CD14-positive monocyte (primary cell): ENCODE measurements around the gene RIPPLY3. TPM values are rescaled to one million over a fixed set of nuclear protein-coding genes. Genes with fewer than 3 reads are reported as not detected.
A peak's percentile ranks its signal among the peaks of the same experiment; 100 is the strongest.

Experiments used
- DNase-seq, 3 donors: peaks; one replicate each; pipeline ENCODE4 v3.0.0-alpha.2; 2011 to 2022
- H2AFZ ChIP-seq: 2 replicates; pipeline ENCODE4 v1.6.0; 2012; ENCODE audit warnings: mild to moderate bottlenecking, low read depth, low read length, inconsistent platforms; ENCODE audit not compliant: insufficient read depth, poor library complexity, severe bottlenecking
- H3K27ac ChIP-seq, 2 donors: 1 replicate in 1 of 2; 2 replicates in 1 of 2; pipeline ENCODE4 v1.5.1; 2012 to 2013; ENCODE audit warnings: low read length in 2 of 2, control low read depth in 1 of 2, inconsistent platforms in 1 of 2, low read depth in 1 of 2, mild to moderate bottlenecking in 1 of 2
- H3K27me3 ChIP-seq, 2 donors: one replicate each; pipeline versions ENCODE4 v1.6.0 to v1.6.1; 2011 to 2013; ENCODE audit warnings: low read length in 2 of 2; ENCODE audit not compliant: control insufficient read depth in 2 of 2, insufficient read depth in 2 of 2
- H3K36me3 ChIP-seq, 2 donors: replicated peaks in 1 of 2; 1 replicate in 1 of 2; 2 replicates in 1 of 2; pipeline versions ENCODE4 v1.5.1 to v1.6.1; 2012 to 2013; ENCODE audit warnings: low read length in 2 of 2, control low read depth in 1 of 2, inconsistent platforms in 1 of 2, mild to moderate bottlenecking in 1 of 2; ENCODE audit not compliant: insufficient read depth in 2 of 2, control insufficient read depth in 1 of 2
- H3K4me1 ChIP-seq, 2 donors: 1 replicate in 1 of 2; 2 replicates in 1 of 2; pipeline versions ENCODE4 v1.5.1 to v1.6.1; 2012 to 2013; ENCODE audit warnings: low read length in 2 of 2, control low read depth in 1 of 2, inconsistent platforms in 1 of 2, mild to moderate bottlenecking in 1 of 2, moderate library complexity in 1 of 2; ENCODE audit not compliant: insufficient read depth in 2 of 2, control insufficient read depth in 1 of 2
- H3K4me2 ChIP-seq: replicated peaks from 2 replicates; pipeline ENCODE3; 2012; ENCODE audit warnings: low read length, moderate library complexity, mild to moderate bottlenecking; ENCODE audit not compliant: poor library complexity, severe bottlenecking; ENCODE audit errors: extremely low read depth
- H3K4me3 ChIP-seq, 3 experiments: fragments of 200-600 bp in 1 of 3; sonication (generic) in 1 of 3; replicated peaks in 1 of 3; 1 replicate in 2 of 3; 2 replicates in 1 of 3; pipeline ENCODE4 v1.5.1; 2011 to 2013; ENCODE audit warnings: low read length in 3 of 3, mild to moderate bottlenecking in 3 of 3, control low read depth in 2 of 3, low read depth in 2 of 3, inconsistent platforms in 1 of 3, moderate library complexity in 1 of 3
- H3K79me2 ChIP-seq: 2 replicates; pipeline ENCODE4 v1.6.0; 2012; ENCODE audit warnings: mild to moderate bottlenecking, control low read depth, inconsistent platforms, low read length, moderate library complexity; ENCODE audit not compliant: insufficient read depth
- H3K9ac ChIP-seq: 2 replicates; pipeline ENCODE4 v1.6.0; 2017; ENCODE audit warnings: low read length, mild to moderate bottlenecking; ENCODE audit not compliant: insufficient read depth, poor library complexity, severe bottlenecking
- H3K9me3 ChIP-seq, 2 donors: replicated peaks in 1 of 2; 1 replicate in 1 of 2; 2 replicates in 1 of 2; pipeline versions ENCODE4 v1.5.1 to v1.6.1; 2012 to 2013; ENCODE audit warnings: low read length in 2 of 2, control low read depth in 1 of 2; ENCODE audit not compliant: control insufficient read depth in 1 of 2, insufficient read depth in 1 of 2
- H4K20me1 ChIP-seq: 2 replicates; pipeline ENCODE4 v1.6.0; 2012; ENCODE audit warnings: mild to moderate bottlenecking, low read length, control low read depth, moderate library complexity; ENCODE audit not compliant: insufficient read depth
- H3K27ac Mint-ChIP-seq, 7 donors: one replicate each; pipeline ENCODE4 v1.8.0; 2020; ENCODE audit warnings: mild to moderate bottlenecking in 7 of 7, mixed read lengths in 7 of 7, moderate library complexity in 6 of 7, inconsistent platforms in 2 of 7
- H3K27me3 Mint-ChIP-seq, 3 donors: one replicate each; pipeline ENCODE4 v1.8.0; 2021 to 2022; ENCODE audit warnings: low read depth in 3 of 3, mild to moderate bottlenecking in 3 of 3, mixed read lengths in 3 of 3, moderate library complexity in 3 of 3, inconsistent platforms in 1 of 3
- H3K36me3 Mint-ChIP-seq, 2 donors: one replicate each; pipeline ENCODE4 v1.8.0; 2020; ENCODE audit warnings: mixed read lengths in 2 of 2, inconsistent platforms in 1 of 2, mild to moderate bottlenecking in 1 of 2
- H3K4me1 Mint-ChIP-seq: one replicate; pipeline ENCODE4 v1.8.0; 2020; ENCODE audit warnings: mild to moderate bottlenecking, mixed read lengths
- H3K4me3 Mint-ChIP-seq, 2 donors: one replicate each; pipeline ENCODE4 v1.8.0; 2020; ENCODE audit warnings: mild to moderate bottlenecking in 2 of 2, mixed read lengths in 2 of 2, moderate library complexity in 1 of 2
- H3K9me3 Mint-ChIP-seq, 7 donors: one replicate each; pipeline ENCODE4 v1.8.0; 2020 to 2022; ENCODE audit warnings: mixed read lengths in 7 of 7, mild to moderate bottlenecking in 6 of 7, moderate library complexity in 6 of 7, inconsistent platforms in 2 of 7
- CTCF ChIP-seq: fragments of 200-600 bp; IDR thresholded peaks from one replicate; pipeline ENCODE4 v1.8.0; 2022; ENCODE audit warnings: antibody characterized with exemption, mild to moderate bottlenecking
- WGBS: methylation state at CpG from one replicate; pipeline ENCODE4 v1.1.5; 2013; ENCODE audit warnings: missing lambda C conversion rate; ENCODE audit not compliant: insufficient coverage; 5-methylcytosine and 5-hydroxymethylcytosine counted together
- intact Hi-C, 2 donors: fragments of 100-400 bp; cut with micrococcal nuclease; formaldehyde crosslinking; loops; one replicate each; pipeline versions ENCODE4 v1.15.0 to v1.15.1; 2023
- polyA plus RNA-seq, 3 donors: library from polyadenylated mRNA; depleted of rRNA in 1 of 3; unstranded in 2 of 3; stranded (reverse) in 1 of 3; fragments of 300-500 nt in 2 of 3; fragments of >200 nt in 1 of 3; fragmentation: Illumina TruSeq in 2 of 3; gene quantifications; 1 replicate in 2 of 3; 2 replicates in 1 of 3; pipeline ENCODE4 v1.2.3, GENCODE V29; 2012 to 2021

The RIPPLY3 gene
- polyA plus RNA-seq, 3 donors, result not detected

DNA sequence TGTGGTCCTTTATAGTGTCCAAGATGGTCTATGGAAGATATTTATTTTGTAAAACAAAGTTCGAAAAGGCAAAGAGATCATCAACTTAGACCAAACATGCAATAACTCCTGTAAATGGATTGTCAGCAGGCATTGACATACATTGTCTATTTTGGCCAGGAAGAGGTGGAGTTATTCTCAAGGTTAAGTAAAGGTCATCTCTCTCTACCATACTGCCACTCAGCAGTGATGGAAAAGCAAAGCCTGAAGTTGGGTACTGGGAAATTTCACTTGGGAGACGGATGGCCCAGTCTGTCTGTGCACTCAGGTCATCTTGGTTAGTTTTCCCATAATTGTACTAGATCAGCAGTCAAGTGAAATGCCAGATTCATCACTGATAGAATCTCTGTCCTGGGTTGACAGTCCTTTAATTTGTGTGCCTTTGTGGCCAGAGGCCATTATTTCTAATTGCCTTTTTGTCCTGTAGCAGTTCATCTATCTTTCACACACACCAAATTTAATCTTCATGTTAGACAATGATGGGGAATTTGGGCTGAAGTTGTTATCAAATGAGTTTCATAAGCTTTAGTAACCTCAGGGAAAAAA is 48.9 kb downstream of the RIPPLY3 start:
- Histone ChIP-seq H3K36me3 (no peaks in the 10 kb centered on the region), H3K79me2 (no peaks in the 10 kb centered on the region), H4K20me1 (no peaks in the 10 kb centered on the region), H3K27me3 (no peaks in the 10 kb centered on the region), H3K4me2 (no peak overlapping the region), H2AFZ (no peak overlapping the region), H3K4me1 (no peaks in the 10 kb centered on the region), H3K9me3 (peaks cover 0 to 11% of the 10 kb centered on the region in 2 donors), H3K9ac (no peak overlapping the region), H3K27ac (no peak overlapping the region), H3K4me3 (no peak overlapping the region)
- Mint-ChIP-seq H3K36me3 (no peaks in the 10 kb centered on the region), H3K27ac (no peak overlapping the region), H3K4me3 (no peak overlapping the region), H3K27me3 (peaks cover 0 to 2% (median 1%) of the 10 kb centered on the region in 3 donors), H3K4me1 (no peaks in the 10 kb centered on the region), H3K9me3 (peaks cover 0 to 24% (median 9%) of the 10 kb centered on the region in 7 donors)
- no CpG with 5 or more reads among the region's 2 CpGs for WGBS
- DNase-seq, result no peak
- intact Hi-C loops, result no loop called here
- TF ChIP-seq CTCF, result no peak

DNA sequence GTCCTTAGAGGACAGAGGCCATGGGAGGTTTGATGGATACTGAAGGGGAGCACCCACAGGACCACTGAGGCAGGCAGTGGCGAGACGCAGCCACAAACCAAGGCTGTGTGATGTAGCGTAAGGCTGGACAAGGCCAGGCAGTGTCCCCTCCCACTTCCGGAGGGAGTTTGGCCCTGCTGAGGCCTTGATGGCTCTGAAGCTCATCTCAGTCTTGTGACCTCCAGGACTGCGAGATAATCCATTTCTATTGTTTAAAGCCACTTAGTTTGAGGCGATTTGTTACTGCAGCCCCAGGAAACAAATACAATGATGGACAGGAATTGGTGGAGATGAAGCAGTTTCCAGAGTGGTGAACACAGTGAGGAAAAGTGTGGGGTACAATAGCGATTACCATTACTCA is 51.1 kb downstream of the RIPPLY3 start:
- H3K27ac Mint-ChIP-seq, result peak overlapping the region in 1 of 7 donors; percentile 59
- Histone ChIP-seq H3K36me3 (no peaks in the 10 kb centered on the region), H3K79me2 (no peaks in the 10 kb centered on the region), H2AFZ (no peak overlapping the region), H3K4me2 (no peak overlapping the region), H3K9me3 (peaks cover 0 to 11% of the 10 kb centered on the region in 2 donors), H3K4me1 (no peaks in the 10 kb centered on the region), H4K20me1 (no peaks in the 10 kb centered on the region), H3K27me3 (no peaks in the 10 kb centered on the region), H3K4me3 (no peak overlapping the region), H3K9ac (no peak overlapping the region), H3K27ac (no peak overlapping the region)
- no peaks in the 10 kb centered on the region for H3K4me1 Mint-ChIP-seq
- TF ChIP-seq CTCF, result no peak
- H3K4me3 Mint-ChIP-seq, result no peak overlapping the region
- DNase-seq, result no peak
- H3K36me3 Mint-ChIP-seq, result no peaks in the 10 kb centered on the region
- H3K9me3 Mint-ChIP-seq, result peaks cover 0 to 22% (median 9%) of the 10 kb centered on the region in 7 donors
- intact Hi-C loops, result no loop called here
- H3K27me3 Mint-ChIP-seq, result peaks cover 0 to 2% (median 1%) of the 10 kb centered on the region in 3 donors
- WGBS, result 97% methylated on average over 5 of the region's 7 CpGs
